Iris pigment epithelial cell (primary cell): ENCODE data around the gene LCN1.

Experiments used
- DNase-seq: peaks from one replicate; pipeline ENCODE4 v3.0.0-alpha.2; 2011; ENCODE audit warnings: low read depth

The LCN1 gene

DNA sequence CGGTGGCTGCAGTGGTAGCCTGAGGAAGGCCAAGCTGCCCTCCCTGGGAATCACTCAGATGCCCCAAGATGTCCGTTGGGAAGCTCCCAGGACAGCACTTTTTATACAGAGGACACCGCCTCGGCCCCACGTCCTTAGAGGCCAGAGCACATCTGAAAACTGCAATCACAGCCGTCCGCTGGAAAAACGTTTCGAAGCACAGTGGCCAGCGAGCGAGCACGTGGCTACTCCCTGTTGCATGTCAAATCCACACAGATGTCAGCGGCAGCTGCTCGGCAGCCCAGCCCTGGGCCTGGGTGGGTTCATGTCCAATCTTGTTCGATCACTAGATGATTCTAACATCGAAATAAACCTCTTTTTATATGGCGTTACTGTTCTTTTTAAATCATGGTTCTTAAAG, 32.7 kb upstream of the LCN1 start:
- DNase-seq, result no peak

DNA sequence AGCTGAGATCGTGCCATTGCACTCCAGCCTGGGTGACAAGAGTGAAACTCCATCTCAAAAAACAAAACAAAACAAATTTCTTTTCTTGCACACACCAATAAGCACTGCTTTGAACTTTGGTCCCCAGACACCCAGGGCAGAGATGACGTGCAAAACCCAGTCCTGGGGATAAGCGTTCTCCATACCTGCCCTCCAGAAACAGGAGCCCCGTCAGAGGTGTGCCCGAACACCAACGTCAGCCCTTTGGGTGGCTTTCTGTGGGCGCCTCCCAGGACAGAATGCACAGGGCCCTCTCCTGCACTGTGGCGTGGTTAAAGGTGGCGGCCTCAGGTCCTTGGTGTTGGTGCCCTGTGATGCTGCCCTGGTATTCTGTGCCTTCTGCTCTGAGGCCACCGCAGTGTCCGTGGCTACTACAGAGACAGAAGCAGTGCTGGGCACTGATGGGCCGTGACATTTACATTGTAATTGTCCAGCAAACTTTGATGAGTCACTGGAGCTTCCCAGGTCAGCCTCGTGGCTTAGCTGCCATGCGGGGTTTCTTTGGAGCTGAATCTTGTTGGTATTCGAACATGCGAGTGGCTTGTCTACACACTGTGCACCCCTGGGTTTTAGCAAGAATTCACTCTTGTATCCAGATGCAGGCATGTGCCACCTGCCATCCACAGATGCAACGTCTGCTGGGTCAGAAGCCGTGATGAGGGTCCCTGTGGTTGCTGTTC, 31.9 kb upstream of the LCN1 start:
- no peak for DNase-seq

DNA sequence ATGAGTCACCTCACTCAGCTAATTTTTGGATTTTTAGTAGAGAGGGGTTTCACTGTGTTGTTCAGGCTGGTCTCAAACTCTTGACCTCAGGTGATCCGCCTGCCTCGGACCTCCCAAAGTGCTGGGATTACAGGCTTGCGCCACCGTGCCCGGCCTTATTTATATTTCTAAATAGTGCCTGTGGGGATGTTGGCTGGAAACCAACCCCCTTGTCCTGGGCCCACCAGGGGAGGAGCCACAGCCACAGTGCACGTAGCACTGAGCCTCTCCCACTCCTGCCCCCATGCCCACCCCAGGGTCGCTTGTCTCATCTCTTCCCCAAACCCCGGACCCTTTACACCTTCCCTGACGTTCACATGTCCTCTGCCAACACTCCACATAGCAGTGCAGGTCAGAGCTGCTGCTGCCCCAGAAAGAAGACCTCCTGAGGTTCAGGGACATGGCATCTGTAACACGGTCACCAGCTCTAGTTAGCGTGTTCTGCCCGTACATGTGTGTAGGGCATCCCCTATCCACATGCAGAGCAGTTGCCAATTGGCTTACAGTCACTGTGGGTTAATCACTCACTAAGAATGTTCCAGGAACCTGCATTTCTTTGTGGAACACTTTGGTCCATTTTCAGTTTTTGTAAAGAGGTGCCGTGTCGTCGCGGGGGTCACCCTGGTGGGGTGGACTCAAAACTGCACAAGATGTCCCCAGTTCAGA, 30.9 kb upstream of the LCN1 start:
- DNase-seq, result no peak

DNA sequence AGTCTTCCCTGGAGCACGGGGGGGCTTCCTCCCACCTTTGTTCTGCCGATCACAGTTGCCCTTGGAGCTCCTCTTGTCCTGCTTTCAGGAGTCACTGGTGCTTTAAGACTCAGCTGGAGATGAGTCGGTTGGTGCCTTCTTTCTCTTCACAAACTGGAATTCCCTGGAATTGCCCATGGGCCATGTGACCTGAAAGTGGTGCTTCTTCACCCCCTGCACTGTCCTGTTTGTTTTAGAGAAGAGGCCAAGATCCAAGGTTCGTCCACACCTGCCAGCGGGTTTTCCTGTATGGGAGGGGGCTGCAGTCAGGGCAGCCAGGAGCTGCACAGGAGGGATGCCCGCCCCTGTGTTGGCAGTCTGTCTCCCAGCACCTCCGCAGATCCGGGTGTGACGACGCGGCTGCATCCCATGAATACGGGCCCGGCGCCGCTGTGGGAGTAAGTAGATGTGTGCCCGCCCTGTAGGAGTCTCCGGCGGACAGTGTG, 30.2 kb upstream of the LCN1 start:
- DNase-seq, result no peak

DNA sequence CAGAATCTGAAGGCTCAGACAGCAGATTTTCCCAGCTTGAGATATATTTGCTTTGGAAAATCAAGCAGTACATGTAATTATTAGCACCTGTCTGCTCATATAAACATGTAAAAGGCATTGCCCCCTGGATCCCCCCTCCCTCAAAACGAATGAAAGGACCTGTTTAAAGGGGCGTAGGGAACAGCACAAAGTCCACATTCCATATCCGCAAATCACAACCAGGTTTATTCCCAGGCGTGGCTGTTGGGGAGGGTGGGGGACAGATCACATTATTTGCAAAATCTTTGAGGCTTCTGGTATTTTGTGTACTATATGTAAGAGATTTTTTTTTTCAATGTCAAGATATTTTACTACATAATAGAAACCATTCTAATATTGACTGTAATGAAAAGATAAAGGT, 29.5 kb upstream of the LCN1 start:
- DNase-seq, result no peak

DNA sequence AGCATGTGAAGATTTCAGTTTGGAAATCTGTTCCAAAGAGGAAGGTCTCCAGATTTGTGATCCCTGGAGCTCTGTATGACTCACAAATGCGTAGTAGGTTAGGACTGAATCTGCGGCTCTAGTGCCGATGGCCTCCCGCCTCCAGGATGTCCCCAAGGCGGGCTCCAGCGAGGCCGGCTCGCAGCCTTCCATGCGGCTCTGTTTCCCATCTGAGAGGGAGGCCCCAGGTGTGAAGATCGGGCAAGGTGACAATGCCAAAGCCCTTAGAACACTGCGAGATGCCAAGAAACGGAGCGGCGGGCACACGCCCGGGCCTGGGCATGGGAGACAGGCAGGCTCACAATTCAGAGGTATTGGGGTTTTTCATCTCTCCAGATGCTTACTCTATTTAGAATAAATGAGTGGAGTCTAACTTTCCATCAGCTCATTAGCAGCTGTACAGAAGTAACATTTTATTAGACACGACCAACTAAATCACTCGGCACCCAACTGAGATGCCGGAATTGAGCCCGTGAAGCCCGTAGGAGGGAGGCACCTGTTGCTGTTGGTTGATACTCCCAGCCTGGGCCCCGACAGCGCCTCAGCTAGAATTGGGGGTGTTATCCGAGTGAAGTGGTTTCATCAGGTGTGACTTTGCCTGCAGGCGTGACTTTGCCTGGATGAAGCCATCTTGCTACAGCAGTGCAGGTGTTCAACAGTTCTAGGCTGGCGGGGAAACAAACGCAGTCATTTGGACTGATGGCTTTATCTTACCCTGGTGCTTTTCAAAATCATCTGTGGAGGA, 28.2 kb upstream of the LCN1 start:
- DNase-seq, result no peak

DNA sequence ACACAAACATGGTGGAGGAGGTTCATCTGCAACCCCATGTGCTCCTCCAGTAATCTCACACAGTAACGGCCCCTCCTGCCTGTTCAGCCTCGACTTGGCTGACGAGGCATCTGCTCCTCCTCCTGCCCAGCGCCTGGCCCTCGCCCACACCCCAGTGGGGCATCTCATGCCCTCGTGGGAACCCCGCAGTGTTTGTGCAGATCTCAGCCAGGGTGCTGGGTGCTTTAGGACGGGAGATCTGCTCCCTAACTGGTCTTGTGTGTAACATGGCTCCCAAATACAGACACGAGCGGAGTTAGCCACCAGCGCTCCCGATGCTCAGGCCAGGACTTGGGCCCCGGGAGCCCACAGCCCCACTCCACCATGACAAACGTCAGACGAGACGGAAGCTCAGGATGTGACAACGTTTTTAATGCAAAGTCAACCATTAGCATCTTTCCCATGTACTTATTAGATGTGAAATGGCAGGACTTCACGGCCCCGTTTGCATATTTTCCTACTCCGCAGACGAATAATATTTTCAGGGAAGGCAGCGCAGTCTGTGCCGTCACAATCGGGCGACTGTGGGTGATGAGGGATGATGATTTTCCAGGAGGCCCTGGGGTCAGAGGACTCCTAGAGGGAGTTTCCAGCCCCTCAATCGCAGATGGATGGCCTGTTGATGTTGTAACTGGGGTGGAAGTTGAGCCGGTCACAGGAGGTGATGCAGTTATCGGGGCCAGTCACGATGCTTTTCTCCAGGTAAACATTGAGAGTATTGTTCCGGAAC, 26.3 kb upstream of the LCN1 start:
- no peak for DNase-seq

DNA sequence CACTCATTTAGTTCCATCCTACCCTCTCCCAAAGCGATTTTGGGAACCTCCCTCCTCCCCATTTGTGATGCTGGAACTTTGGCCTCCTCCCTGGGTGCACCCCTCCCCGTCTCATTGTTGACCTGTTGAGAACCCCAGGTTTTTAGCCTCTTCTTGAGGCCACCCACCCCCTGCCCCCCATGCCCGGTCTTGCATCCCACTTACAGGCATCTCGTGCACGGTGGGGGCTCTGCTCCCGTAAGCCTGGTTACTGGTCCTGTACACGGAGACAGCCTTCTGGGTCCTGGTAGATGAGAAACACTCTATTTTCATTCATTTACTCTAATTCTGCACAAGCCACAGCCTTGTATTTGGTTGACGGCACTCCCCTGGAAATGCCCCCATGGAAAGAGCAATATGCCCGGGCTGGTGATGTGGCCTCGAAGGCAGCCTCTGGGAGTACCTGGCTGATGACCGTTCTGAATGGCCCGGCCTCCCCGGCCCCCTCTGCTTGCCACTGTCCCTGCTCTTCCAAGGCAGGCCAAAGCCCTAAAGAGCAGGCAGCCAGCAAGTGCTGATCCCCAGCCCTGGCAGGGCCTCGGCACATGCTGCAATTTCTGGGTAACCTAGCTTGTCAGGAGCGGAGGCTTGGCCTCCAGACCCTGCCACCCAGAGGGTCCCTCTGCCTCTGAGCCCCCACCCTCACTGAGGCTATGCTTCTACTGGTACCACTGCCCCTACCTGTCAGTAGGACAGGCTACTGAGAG, 22.7 kb upstream of the LCN1 start:
- DNase-seq, result no peak

DNA sequence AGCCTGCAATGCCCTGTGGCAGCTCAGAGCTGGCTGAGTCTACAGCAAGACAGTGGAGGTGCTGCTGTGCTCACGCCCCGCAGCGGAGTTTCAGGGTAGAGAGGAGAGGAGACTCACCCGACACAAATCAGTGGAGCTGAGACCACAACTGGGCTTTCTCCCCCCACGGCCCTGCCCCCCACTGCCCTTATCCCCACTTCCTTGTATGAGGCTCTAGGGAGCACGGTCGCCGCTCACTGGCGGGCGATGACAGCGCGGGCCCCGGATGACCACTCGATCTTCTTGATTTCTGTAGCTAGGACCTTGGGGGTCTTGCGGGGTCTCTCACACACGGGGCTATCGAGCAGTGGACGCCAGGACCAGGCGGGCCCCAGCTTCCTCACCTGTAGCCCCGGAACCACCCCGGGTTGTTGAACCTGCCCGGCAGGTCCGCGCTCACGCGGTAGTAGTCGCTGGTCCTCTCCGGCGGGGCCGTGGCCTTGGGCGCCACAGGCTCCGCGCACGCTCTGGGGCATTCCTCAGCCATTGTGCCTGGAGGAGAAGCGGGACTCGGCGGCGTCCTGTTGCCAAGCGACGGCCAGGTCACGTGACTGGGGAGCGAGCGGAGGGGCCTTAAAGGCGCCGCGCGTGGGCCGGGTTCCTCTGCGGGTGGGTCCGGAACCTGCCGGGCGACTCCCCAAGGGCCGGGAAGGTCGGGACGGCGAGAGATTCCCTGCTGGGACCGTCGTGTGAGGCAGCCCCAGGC, 21.7 kb upstream of the LCN1 start:
- DNase-seq, result peak; percentile 86

DNA sequence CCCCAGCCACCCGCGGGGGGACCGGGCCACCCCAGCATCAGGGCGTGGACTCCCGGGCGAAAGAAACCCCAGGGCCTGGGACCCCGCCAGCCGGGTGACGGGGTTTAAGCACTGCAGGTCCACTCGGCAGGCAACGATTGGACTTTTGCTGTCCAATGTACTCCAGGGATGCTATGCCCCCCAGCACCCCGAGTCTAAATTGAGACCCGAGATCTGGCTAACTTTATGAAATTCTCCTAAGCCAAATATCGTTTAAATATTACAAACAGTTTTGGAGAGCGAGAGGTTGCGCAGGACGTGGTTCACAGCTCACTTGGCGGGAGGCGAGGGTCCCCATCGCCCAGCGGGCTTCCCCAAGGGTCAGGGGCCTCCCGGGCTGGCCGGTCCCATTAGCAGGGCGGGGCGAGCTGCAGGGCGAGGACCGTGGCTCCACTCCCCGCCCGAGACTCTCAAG, 21.1 kb upstream of the LCN1 start:
- DNase-seq, result peak; percentile 61

DNA sequence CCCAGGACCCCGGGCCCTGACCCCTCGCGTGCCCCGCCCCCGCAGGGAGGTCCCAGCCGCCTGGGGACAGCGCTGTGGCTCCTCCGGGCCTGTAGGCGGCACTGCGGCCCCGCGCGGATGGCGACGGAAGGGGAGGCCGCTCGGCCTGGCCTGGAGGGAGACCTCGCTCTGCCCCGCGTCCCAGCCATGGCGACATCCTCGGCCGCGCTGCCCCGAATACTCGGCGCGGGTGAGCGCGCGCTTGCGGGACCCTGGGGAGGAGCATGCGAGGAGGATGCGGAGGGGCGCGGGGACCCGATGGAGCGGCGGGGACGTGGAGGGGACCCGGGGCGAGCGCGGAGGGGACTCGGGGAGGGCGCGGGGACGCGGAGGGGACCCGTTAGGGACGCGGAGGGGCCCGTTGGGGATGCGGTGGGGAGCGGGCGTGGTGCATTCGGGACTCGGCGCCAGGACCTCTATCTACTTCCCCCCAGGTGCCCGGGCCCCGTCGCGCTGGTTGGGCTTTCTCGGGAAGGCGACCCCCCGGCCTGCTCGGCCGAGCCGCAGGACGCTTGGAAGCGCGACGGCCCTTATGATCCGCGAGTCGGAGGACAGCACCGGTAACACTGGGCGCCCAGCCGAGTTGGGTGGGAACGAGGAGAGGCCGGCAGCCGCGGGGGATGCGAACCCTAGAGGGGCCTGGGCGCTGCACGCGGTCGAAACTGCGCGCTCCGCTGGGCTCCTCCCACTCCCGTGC, 20.5 kb upstream of the LCN1 start, which contains the start of gene MRPS2:
TSS of gene MRPS2 (plus strand) at position 158 of the 736 bp plus-strand sequence. CDS start at position 187, 29 bp downstream.
- DNase-seq, result peak; percentile 90

DNA sequence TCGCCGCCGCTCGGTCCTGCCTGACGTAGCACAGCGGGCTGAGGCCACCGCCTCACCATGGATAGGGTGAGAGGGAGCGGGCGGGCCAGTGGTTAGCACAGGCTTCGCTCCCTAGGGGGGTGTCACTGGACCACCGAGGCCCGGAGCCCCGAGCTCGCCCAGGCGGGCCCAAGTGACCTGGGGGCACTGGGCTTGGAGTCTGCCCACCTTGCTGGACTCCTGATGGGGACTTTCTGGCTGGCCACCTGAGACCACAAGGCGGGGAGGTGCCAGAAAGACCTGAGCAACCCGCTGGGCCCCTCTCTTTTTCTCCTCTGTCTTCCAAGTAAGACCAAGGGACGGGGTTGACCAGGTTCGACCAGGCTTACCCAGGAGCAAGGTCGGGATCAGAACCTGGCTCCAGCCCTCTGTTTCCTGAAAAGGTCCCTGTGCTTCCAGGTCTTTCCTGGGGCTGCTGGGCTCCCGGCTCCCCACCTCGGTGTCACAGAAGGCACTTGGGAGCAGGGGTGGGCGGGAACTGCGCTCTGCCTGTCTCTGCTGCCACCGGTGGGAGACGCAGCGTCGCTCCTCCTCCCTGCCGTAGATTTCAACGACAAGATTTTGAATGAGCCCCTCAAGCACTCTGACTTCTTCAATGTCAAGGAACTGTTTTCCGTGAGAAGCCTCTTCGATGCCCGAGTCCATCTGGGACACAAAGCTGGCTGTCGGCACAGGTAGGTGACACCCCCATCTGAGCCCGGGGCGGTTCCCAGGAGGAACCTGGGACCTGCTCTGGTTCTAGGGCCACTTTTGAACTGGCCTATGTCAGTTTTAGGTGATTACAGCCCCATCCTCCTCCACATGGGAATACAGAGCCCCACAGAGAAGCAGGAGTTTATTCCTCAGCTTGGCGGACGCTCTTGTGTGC, 19.7 kb upstream of the LCN1 start:
- DNase-seq, result peak; percentile 74

DNA sequence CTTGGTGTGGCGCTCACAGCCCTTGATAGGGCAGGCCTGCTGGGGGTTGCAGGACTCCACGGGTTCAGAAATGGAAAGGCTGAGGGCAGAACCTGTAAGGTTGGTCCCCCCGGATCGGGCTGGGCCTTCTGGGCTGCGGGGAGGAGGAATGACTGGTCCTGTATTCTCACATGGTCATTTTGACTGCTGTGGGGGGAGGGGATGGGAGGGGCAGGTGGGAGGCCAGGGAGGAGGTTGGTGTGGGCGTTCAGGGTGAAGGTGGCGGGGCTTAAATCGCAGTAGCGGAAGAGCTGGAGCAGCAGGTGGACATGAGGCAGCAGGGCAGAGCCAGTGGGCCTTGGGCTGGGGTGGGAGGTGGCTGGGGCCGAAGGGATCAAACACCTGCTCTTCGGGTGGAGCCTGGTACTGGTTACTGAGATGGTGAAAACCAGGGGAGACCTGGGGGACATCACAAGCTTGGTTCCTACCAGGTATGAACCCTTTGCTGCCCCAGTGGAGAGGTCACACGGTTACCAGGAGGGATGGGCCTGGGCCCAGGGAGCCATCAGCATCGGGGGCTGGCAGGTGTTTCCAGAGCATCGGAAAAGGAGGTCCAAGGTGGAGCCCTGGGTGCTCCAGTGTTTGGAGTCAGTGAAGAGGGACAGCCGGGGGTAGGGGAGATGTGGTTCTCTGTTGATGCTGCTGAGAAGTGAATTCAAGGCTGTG, 18.9 kb upstream of the LCN1 start:
- no peak for DNase-seq

DNA sequence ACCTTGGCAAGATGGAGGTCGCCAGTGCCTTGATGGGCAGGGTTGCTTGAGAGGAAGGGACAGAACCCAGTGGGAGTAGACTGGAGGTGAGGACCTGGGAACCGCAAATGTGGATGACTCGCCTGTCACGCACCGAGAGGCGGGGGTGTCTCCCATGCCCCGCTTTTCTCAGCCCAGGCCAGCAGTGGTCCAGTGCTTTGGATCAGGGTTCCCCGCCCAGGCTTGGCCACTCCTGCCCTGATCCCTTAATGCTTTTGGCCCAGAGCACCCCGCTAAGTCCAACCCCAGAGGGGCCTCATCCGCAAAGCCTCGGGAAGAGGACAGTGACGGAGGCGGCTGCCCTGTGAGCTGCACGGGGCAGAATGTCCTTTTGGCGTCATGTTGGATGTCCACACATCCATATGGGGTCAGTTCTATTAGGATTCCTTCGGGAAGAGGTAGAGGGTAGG, 18.3 kb upstream of the LCN1 start:
- no peak for DNase-seq

DNA sequence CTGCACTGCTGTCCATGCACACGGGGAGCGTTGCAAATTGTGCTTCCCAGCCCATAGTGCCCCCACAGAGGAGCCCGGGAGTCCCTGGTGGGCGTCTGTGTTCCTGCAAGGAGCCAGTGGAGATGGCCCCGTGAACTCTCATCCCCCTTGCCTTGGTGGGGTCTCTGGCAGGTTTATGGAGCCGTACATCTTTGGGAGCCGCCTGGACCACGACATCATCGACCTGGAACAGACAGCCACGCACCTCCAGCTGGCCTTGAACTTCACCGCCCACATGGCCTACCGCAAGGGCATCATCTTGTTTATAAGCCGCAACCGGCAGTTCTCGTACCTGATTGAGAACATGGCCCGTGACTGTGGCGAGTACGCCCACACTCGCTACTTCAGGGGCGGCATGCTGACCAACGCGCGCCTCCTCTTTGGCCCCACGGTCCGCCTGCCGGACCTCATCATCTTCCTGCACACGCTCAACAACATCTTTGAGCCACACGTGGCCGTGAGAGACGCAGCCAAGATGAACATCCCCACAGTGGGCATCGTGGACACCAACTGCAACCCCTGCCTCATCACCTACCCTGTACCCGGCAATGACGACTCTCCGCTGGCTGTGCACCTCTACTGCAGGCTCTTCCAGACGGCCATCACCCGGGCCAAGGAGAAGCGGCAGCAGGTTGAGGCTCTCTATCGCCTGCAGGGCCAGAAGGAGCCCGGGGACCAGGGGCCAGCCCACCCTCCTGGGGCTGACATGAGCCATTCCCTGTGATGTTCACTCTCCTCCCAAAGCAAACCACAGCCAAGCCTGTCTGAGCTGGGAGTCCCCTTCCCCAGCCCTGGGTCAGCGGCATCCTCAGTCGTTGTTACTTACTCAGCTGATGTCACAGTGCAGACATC, 17.6 kb upstream of the LCN1 start:
- DNase-seq, result no peak

DNA sequence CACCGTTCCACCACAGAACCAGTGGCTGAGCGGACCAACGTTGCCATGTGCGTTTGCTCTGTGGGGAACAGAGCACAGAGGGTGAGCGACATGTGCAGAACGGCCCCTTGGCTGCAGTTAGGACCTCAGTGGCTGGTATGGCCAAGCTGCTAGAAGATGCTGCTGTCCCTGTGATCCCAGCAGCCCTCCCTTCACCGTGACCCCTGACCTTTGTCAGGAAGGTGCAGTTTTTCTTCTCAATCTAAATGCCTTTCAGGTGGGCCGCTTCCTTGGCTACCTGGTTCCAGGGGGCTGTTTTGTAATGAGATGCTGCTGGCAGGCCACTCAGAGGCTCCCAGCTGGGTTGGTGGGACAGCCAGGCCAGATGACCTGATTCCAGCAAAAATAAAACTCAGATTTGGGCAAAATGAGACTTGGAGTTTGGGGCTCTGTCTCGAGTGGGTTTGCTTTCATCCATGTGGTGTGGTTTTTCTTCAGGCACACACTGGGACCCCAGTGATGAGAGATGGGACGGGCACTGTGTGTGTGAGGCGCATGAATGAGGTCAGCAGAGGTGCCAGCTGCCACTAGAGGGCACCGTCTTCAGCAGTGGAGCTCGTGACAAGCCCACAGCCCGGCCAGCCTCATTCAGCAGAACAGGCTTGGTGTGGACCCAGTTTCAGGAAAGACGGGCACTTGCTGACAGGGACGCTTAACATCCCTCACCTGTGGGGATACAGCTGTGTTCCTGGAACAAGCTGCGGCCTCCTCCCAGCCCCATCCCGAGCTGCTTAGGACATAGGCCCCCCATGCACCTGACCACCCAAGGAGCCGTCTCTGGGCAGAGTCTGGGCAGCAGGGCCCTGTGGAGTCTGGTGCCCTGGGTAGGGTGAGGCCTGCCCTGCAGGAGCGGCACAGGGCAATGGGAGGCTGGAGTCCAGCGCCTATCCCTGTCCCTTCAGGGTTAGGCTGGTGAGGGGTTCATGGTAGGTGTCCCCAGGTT, 16.7 kb upstream of the LCN1 start:
- peak; percentile 65 for DNase-seq
